HG02981 (cell line): ENCODE results near the gene ALDH2.
"Not testable (repeated sequence)": the region's sequence is repeated elsewhere in the genome, so short reads cannot be mapped to it uniquely, and the experiment has no call there.

Experiments used
- ATAC-seq: cut with Tn5 transposase; IDR thresholded peaks from one replicate; pipeline ENCODE4 v1.9.1; 2021; ENCODE audit warnings: mild to moderate bottlenecking, moderate library complexity; ENCODE audit not compliant: unreplicated experiment

Gene ALDH2

DNA sequence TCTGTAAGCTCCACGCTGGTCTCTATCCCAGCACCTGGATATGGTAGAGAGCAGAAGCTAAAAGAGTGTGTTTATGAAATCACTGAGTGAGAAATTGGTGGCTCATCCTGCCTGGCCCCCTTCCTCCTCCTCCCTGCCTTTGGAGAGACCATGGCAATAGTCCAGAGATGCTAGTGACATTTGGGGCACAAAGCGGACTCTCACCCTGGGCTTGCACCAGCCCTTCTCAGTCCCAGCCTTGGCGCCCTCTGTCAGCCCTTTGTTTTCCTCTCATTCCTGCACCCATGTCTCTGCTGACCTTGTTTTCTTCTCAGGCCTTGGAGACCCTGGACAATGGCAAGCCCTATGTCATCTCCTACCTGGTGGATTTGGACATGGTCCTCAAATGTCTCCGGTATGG is 18.2 kb downstream of the ALDH2 start:
- ATAC-seq: no peak

GRCh38 chr12:111785651-111786050 is 18.9 kb downstream of the ALDH2 start:
- ATAC-seq: no peak

- no peak for ATAC-seq
Measured at GRCh38 chr12:111788178-111788654, 21.5 kb downstream of the ALDH2 start.

DNA sequence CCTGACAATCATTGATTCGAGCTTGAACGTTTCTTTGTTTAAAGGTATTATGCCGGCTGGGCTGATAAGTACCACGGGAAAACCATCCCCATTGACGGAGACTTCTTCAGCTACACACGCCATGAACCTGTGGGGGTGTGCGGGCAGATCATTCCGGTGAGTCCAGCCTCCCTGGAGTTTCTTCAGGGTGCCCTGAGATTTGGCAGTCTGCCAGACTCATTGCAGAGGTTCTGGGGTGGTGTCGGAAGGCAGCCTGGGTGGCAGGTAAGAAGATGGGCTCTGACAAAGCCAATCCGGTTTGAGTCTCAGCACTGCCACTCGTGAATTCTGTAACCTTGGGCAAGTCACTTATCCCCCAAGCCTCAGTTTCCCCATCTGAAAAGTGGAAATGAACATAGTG is 23.0 kb downstream of the ALDH2 start:
- ATAC-seq: no peak

- no peak for ATAC-seq
Measured at GRCh38 chr12:111791507-111791906, 24.8 kb downstream of the ALDH2 start.

- ATAC-seq: no peak
Measured at GRCh38 chr12:111792155-111792855, 25.6 kb downstream of the ALDH2 start.

GRCh38 chr12:111792856-111793235 is 26.1 kb downstream of the ALDH2 start:
- no peak for ATAC-seq

DNA sequence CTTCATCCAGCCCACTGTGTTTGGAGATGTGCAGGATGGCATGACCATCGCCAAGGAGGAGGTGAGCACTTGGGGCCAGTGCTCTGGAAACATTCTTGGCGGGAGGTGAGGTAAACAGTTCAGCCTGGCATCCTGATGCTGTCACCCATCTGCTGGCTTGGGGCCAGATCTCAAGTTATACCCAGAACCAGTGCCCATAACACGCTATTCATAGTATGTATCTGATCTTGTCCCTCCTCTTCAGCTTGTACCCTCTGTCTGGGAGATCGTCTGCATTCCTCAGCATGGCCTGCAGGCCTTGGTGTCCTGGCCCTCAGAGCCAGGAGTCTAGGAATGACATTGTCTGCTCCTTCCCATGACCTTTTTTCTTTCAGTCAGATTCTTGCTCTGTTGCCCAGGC is 31.4 kb downstream of the ALDH2 start:
- no peak for ATAC-seq

DNA sequence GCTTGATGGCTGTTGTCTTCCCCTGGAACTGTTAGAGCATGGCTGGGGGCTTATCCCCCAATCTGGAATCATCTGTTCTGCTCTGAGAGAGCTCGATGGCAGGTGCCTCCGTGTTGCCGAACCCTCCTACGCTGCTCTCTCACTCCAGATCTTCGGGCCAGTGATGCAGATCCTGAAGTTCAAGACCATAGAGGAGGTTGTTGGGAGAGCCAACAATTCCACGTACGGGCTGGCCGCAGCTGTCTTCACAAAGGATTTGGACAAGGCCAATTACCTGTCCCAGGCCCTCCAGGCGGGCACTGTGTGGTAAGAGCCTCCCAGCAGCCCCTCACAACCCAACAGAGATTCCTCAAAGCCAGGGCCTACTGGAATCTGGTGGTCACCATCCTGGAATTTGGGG is 33.0 kb downstream of the ALDH2 start:
- no peak for ATAC-seq

- ATAC-seq: no peak
Measured at GRCh38 chr12:111803038-111803626, 36.4 kb downstream of the ALDH2 start.

DNA sequence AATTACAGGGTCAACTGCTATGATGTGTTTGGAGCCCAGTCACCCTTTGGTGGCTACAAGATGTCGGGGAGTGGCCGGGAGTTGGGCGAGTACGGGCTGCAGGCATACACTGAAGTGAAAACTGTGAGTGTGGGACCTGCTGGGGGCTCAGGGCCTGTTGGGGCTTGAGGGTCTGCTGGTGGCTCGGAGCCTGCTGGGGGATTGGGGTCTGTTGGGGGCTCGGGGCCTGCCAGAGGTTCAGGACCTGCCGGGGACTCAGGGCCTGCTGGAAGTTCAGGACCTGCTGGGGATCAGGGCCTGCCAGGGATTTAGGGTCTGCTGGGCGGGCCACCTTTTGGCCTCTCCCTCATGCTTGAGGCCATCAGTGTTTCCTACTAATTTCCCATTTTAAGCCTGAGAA is 37.1 kb downstream of the ALDH2 start:
- ATAC-seq: no peak

DNA sequence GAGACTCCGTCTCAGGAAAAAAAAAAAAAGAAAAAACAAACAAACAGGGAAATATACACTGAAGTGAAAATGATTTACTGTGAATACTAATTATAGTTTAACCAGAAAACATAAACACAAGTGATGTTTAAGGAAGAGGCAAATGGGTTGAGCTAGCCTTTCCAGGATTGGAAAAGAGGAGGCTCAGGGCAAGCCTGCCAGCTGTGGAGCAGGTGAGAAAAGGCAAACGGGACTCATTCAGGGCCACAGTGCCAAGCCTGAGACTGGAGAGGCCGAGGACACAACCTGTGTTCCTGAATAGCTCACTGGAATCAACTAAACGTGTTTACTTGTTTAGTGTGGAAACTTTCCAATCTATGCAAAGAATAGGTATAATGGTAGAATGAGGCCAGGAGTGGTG is 39.6 kb downstream of the ALDH2 start:
- ATAC-seq: no peak

GRCh38 chr12:111807232-111807631 is 40.5 kb downstream of the ALDH2 start:
- ATAC-seq: no peak

GRCh38 chr12:111812881-111813741 is 46.4 kb downstream of the ALDH2 start:
- ATAC-seq: peak; percentile 56

DNA sequence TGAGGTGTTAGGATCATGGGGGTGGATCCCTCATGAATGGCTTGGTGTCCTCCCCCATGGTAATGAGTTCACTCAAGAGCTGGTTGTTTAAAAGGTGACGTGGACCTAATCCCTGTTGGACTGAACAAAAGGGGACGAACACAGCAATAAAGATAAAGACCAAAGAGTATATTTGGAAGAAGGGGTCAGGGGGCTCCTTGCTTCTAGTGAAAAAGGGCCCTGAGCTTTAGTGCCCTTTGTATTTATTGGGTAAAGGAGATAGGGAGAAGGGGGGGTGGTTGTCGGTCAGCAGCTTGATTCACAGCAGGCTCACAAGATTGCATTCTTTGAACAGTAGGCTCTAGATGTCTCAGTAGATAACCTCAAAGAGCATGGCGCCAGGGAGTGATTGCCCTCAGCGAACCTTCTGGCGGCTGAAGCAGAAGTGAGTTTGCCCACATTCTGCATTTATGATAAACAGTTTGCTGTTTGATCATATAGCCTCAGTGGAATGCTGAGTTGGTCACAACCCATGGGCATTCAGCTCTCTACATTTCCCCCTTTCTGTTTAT is 49.4 kb downstream of the ALDH2 start:
- no peak for ATAC-seq

- not testable (repeated sequence) for ATAC-seq
Measured at GRCh38 chr12:111816898-111817297, 50.2 kb downstream of the ALDH2 start.

DNA sequence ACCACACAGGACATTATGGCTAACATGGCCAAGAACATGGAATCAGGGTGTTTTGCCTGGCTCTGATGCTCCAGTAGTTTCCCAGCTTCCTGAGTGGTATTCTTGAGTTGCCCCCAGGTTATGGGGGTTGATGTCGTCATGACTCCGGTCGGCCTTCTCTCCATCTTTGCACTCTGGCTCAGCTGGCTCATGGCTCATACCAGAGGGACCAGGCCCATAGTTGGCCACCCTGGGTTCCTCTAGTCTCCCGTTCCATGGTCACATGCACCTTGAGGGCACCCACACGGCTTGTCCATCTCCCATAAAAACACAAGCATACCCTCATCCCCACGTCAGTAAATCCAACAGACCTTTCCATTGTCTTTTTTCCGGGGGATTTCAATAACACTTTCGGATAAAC is 51.6 kb downstream of the ALDH2 start:
- ATAC-seq: no peak

DNA sequence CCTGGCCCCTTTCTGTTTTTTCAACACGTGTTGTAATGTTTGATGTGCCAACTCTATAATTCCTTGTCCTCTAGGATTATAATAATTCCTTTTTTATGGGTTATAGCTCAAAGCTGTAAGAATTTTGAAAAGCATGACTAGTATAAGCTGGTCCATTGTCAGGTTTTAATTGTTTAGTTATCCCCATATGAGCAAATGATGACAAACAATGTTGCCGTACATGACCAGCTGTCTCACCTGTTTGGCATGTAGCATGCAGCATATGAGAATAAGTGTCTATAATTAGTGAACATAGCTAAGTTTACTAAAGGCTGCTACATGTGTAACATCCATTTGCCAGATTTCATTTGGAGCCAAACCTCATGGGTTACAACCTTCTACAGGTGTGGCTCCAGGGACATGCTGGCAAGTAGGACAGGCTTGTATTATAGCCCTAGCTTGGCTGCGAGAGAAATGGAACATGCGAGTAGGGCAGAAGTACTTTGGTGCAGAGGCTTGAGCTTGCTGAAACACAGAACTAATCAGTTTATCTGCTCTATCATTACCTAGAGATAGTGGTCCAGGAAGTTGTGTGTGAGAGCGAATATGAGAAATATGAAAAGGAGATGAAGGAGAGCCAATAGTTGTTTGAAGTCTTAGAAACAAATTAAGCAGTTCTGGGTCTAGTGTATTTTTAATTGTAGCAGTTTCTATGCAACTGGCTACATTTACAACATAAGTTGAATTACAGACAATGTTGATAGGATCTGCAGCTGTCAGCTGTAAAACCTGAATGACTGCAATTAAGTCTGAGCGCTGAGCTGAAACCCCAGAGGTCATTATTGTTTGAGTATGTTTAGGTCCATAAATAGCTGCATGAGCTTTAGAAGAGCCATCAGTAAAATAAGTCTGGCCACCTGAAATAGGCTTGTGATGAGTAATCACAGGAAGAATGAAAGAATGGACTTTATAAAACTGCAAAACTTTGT is 52.7 kb downstream of the ALDH2 start:
- no peak for ATAC-seq

DNA sequence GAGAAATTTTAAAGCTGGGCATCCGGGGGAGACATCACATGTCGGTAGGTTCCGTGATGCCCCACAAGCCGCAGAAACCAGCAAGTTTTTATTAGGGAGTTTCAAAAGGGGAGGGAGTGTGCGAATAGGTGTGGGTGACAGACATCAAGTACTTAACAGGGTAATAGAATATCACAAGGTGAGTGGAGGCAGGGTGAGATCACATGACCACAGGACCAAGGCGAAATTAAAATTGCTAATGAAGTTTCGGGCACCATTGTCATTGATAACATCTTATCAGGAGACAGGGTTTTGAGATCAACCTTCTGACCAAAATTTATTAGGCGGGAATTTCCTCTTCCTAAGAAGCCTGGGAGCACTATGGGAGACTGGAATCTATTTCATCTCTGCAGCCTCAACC is 54.1 kb downstream of the ALDH2 start:
- ATAC-seq: not testable (repeated sequence)

GRCh38 chr12:111822886-111823285 is 56.2 kb downstream of the ALDH2 start:
- ATAC-seq: no peak
